IgD-negative memory B cell (primary cell): ENCODE measurements around the gene DYNC2I2. TPM values are rescaled to one million over a fixed set of nuclear protein-coding genes. Genes with fewer than 3 reads are reported as not detected.
"Not testable (repeated sequence)": the region's sequence is repeated elsewhere in the genome, so short reads cannot be mapped to it uniquely, and the experiment has no call there.

Experiments
- H3K27ac Mint-ChIP-seq, 3 donors: one replicate each; pipeline ENCODE4 v1.8.0; 2020 to 2022; ENCODE audit warnings: mild to moderate bottlenecking in 3 of 3, mixed read lengths in 3 of 3, moderate library complexity in 1 of 3
- H3K27me3 Mint-ChIP-seq: one replicate; pipeline ENCODE4 v1.8.0; 2021; ENCODE audit warnings: mixed read lengths
- H3K36me3 Mint-ChIP-seq: one replicate; pipeline ENCODE4 v1.8.0; 2020; ENCODE audit warnings: mild to moderate bottlenecking, mixed read lengths
- H3K4me1 Mint-ChIP-seq, 3 donors: one replicate each; pipeline ENCODE4 v1.8.0; 2020 to 2022; ENCODE audit warnings: mixed read lengths in 3 of 3, mild to moderate bottlenecking in 1 of 3
- H3K4me3 Mint-ChIP-seq, 4 donors: one replicate each; pipeline ENCODE4 v1.8.0; 2020 to 2022; ENCODE audit warnings: mild to moderate bottlenecking in 4 of 4, mixed read lengths in 4 of 4, moderate library complexity in 3 of 4
- H3K9me3 Mint-ChIP-seq, 3 donors: one replicate each; pipeline ENCODE4 v1.8.0; 2020 to 2021; ENCODE audit warnings: mixed read lengths in 3 of 3, mild to moderate bottlenecking in 1 of 3
- polyA plus RNA-seq: library from polyadenylated mRNA; unstranded; fragments of 300-500 nt; fragmentation: Illumina TruSeq; gene quantifications from one replicate; pipeline ENCODE4 v1.2.3, GENCODE V29; 2021

Gene DYNC2I2
- polyA plus RNA-seq, 1 donor from 2014 or later = 57.3 TPM

DNA sequence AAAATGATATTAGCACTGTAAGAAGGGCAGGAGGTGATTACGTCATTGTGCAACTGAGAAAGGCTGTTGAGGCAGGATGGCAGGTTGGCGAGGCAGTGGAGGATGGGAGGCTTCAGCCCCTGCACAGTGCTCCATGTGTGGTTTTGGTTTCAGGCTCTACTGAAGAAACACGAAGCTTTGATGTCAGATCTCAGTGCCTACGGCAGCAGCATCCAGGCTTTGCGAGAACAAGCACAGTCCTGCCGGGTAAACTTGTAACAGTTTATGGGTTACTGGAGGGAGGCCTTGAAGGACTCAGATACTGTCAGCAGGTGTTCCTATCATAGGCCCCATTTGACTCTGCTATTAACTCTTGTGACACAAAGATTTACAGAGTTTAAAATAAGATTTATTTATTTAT lies 69.2 kb downstream of the DYNC2I2 start:
- Mint-ChIP-seq H3K36me3 (peaks cover 12% of the 10 kb centered on the region), H3K27me3 (no peaks in the 10 kb centered on the region), H3K9me3 (no peaks in the 10 kb centered on the region), H3K4me1 (no peaks in the 10 kb centered on the region), H3K27ac (no peak overlapping the region), H3K4me3 (no peak overlapping the region)

DNA sequence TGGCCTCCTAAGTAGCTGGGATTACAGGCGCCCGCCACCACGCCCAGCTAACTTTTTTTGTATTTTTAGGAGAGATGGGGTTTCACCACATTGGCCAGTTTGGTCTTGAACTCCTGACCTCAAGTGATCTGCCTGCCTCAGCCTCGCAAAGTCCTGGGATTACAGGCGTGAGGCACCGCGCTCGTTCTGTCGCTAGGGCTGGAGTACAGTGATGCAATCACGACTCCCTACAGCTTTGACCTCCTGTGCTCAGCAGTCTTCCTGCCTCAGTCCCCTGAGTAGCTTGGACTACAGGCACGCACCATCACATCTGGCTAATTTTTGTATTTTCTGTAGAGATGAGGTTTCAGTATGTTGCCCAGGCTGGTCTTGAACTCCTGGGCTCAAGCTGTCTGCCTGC lies 69.7 kb downstream of the DYNC2I2 start:
- not testable (repeated sequence) for H3K27ac Mint-ChIP-seq, H3K4me3 Mint-ChIP-seq

DNA sequence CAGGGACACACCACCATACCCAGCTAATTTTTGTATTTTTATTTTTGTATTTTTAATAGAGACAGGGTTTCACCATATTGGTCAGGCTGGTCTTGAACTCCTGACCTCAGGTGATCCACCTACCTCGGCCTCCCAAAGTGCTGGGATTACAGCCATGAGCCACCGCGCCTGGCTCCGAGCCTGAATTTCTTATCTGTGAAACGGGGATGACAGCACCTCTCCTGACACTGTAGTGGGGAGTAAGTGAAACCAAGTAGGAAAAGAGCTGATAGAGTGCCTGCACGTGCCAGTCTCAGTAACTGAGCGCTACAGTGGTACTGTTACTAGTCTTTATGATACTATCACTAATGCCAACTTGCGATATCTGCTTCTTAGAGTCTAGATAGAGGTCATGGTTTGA lies 71.5 kb downstream of the DYNC2I2 start:
- not testable (repeated sequence) for H3K4me1 Mint-ChIP-seq, H3K36me3 Mint-ChIP-seq, H3K27me3 Mint-ChIP-seq, H3K9me3 Mint-ChIP-seq, H3K4me3 Mint-ChIP-seq, H3K27ac Mint-ChIP-seq

More for the DNA sequence above, 69.7 kb downstream of the DYNC2I2 start:
- H3K36me3 Mint-ChIP-seq, H3K27me3 Mint-ChIP-seq, H3K9me3 Mint-ChIP-seq, H3K4me1 Mint-ChIP-seq: not testable (repeated sequence)

Other genes with a start within 250 kb of the DYNC2I2 start
- 0.34 TPM for gene CERCAM, start 236.0 kb downstream of the DYNC2I2 start, polyA plus RNA-seq
- 25.2 TPM for gene ODF2, start 200.8 kb downstream of the DYNC2I2 start, polyA plus RNA-seq
- gene GLE1, start 152.1 kb downstream of the DYNC2I2 start, polyA plus RNA-seq = 25.3 TPM
- 88.0 TPM for gene SPTAN1, start 104.3 kb downstream of the DYNC2I2 start, polyA plus RNA-seq
- gene SET, start 32.4 kb upstream of the DYNC2I2 start, polyA plus RNA-seq = 257 TPM
- gene PKN3, start 45.7 kb upstream of the DYNC2I2 start, polyA plus RNA-seq = 0.11 TPM
- 55.3 TPM for gene ZDHHC12, start 67.3 kb upstream of the DYNC2I2 start, polyA plus RNA-seq
- 33.7 TPM for gene ZER1, start 115.1 kb upstream of the DYNC2I2 start, polyA plus RNA-seq
- 30.7 TPM for gene TBC1D13, start 130.4 kb upstream of the DYNC2I2 start, polyA plus RNA-seq
- 15.3 TPM for gene ENDOG, start 161.7 kb upstream of the DYNC2I2 start, polyA plus RNA-seq
- 65.2 TPM for gene SPOUT1, start 172.9 kb upstream of the DYNC2I2 start, polyA plus RNA-seq
- gene KYAT1, start 225.1 kb upstream of the DYNC2I2 start, polyA plus RNA-seq = 11.4 TPM
- 26.2 TPM for gene LRRC8A, start 225.3 kb upstream of the DYNC2I2 start, polyA plus RNA-seq